Measurements from ENCODE around the gene E2F3.

The E2F3 gene

DNA sequence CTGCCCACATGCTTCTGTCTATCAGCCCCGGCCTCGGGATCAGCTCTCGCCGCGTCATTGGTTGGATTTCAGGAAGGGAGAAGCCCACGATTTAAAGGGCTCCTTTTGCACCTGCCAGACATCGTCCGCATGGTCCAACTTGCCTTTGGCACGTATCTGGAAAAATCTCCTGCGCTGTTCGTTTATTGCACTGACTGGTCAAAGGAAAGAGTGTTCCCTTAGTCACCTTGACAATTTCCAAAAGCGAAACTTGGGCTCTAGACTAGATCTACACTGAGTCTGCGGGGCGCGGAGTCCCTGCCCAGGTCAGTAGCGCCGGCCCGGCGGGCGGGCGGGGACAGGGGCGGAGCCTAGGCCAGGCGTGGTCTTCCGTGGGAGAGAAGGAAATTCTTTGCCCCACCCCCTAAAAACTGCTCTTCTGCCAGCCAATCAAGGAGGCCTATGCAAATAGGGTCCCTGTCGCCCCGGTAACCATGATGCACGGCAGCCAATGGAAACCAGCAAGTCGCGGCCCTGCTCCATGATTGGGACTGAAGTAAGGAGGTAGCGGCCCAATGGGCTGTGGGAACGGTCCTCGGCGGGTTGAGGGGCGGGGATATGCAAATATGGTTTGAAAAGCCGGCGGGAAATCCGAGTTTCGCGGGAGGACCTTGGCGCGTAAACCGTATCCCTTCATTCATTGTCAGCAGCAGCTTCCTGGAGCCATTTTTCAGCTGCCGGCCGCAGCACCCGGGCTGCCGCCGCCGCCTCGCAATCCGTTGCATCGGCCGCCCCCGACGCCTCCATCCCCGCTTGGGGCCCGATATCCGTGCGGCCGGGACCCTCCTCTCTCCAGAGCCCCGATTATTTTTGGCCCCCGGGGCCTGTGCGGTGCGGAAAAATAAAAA lies at the start of gene E2F3:
TSS of gene E2F3 (plus strand) at position 675 of the 887 bp plus-strand sequence. CDS start 354 bp downstream, outside the sequence.
- peak; percentile 100 for DNase-seq

DNA sequence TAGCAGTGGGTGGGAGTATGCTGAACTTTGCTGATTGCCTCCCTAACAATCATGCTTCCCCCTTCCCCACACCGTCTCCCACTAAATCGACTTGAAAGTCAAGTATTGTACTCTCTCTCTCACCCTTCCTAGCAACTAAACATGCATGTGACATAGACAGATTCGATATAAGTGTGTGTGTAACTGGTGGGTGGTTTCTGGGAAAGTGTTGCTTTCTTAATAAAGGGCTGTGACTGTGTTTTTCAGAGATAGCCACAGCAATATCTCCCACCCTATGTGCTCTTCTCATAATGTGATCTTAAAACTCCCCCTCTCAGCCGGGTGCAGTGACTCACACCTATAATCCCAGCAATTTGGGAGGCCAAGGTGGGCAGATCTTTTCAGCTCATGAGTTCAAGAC lies 49.3 kb upstream of the E2F3 start:
- peak; percentile 7 for DNase-seq

DNA sequence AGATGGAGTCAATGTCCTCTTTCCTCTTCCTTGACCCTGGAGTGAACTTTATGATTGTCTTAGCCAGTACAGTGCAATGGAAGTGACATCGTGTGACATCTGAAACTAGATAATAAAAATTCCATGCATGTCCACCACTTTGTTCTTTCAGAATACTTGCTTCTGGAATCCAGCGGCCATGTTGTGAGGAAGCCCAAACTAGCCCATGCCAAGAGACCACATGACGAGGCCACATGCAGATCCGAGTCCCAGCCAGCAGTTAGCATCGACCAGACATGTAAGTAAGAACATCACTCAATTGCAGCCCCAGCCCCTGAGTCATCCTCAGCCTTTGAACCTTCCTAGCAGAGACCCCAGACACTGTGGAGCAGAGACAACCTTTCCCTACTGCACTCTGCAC lies 48.5 kb upstream of the E2F3 start:
- DNase-seq = no peak

DNA sequence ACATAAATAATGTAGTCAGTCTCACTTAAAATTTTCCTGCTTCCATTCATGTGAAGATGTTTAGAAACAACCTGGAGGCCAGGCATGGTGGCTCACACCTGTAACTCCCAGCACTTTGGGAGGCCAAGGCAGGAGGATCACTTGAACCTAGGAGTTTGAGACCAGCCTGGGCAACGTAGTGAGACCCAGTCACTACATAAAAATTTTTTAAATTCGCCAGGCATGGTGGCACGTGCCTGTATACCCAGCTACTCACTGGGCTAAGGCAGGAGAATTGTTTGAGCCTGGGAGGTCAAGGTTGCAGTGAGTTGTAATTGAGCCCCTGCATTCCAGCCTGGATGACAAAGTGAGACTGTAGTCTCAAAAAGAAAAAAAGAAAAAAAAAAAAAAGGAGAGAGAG lies 47.3 kb upstream of the E2F3 start:
- no peak for DNase-seq

DNA sequence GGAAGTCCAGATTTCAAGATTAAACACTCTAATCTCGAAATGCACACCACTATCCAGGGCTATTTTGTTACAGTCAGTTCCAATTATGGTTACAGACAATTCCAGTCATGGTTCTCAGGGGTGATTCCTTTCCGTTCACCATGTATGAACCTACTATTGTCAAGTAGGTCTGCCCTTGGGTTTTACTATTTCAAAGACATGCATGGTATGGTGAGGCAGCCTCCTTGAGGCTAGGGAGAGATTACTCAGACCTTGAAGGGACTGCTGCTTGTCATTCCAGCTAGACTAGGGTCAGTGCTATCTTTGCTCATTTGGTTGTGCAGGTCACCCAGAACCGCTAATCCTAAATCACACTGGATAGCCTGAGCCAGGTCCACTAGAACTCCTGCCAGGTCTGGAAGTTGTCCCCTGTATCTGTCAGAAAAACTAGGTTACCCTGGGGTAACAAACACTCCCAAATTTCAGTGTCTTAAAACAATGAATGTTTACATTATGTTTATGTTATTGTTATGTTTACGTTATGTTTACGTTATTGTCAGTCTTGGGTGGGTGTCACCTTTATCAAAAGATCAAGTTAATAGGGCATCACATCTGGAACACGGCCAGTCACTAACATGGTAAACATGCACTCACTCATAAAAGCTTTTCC lies 41.1 kb upstream of the E2F3 start:
- DNase-seq = no peak

DNA sequence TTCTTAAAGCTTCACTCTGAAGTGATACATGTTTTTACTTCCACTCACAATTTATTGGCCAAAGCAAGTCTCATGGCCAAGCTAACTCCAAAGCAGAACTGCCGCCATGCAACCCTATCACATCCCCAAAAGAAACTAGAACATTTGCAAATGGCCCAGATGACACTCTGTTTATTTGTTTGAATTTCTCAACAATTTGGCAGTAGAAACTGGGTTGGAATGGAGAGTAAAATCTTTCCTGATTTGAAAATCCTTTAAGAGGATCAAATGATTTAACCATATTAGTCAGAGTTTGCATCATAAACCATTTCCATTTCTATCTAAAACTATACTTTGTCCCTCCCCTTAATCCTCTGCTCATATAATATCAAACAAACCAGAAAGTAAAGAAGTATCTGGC lies 39.1 kb upstream of the E2F3 start:
- DNase-seq = no peak

DNA sequence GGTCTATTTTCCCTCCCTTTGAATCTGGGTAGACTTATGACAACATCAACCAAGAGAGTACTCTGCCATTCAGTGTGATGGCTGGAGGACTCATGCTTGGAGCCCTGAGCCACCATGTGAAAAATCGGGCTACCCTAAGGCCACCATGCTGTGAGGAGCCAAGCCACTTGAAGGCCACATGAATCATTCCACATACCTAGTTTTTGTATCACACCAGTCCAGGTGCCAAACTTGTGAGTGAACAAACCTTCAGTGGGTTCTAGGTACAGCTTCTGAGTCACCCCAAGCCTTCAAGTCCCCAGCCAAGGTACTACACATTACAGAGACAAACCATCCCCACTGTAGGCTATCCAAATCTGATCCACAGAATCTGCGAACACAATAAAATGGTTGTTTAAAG lies 37.4 kb upstream of the E2F3 start:
- no peak for DNase-seq

DNA sequence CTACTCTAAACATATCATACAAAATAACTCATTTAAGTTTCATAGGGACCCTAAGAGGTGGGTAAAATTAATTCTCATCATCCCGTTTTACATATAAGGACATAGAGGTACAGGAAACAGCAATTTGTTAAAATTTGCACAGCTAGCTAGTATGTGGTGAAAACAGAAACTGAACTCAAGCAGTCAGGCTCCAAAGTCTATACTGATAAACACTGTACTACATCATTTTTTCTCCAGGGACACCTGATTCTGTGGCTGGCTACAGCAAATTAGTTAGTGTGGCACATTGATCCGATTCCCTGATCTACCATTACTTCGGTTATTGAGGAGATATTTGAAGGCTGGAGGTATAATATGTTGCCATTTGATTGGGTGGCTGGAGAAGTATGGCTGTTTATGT lies 36.2 kb upstream of the E2F3 start:
- DNase-seq = no peak

DNA sequence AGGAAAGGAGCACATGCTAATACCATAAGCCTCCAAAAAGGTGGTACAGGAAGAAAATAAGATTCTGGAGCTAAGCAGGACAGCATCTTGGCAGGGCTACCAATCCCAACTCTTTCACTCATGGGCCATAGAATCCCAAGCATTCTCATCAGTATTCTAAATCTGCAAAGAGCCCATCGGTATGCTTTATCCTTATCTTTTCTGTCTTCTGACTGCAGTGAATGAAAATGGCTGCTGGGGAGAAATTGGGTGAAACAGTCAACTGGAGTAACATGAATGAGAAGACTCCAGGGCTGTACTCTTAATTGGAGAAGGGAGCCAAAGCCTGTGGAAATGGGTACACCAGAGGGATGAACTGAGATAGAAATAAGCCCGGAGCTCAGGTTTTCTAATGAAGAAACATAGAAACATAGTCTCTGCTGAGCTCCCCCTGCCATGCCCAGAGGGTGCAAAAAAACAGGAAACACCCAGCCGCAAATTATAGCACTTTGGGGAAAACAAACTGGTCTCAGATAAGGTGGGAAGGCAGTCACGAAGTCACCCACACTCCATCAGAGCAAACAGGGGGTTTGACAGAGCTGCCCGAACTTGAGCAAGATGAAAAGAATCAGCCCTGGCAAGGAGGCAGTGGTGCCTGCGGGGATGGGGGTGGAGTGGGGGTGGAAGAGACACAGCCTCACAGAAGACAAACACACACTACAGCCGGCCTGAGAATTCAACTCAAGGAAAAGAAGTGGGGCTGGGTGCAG lies 35.4 kb upstream of the E2F3 start:
- peak; percentile 24 for DNase-seq

DNA sequence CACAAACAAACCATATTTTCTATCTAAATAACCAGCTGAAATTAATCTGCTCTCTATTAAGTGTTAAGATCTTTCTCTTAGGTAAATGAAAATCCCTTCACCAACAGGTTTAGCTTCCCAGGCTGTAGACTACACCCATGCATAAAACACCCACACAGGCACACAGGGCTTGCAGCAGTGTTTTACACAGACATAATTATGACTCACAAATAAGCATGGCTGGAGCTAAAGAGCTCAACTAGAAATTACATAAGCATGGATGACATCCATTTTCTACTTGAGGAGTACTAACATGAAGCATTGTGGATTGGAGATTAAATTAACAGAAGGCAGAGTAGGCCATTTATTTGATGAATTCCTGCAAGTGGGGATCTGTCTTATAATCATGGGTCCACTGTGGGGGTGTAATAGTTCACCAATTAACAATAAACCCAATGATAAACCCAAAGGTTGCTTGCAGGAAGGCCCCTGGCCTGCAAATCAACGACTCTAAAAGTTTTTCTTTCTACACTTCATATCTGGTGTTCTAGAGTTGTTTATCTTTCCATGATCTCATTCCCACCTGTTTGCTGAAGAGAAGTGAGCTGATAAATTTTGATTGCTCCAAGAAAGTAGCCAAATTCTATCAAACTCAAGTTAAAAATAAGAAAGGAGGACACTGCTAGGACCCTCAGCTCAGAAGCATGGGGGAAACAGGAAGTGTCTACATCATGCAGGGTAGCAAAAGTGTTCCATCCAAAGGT lies 33.8 kb upstream of the E2F3 start:
- DNase-seq = peak; percentile 25

DNA sequence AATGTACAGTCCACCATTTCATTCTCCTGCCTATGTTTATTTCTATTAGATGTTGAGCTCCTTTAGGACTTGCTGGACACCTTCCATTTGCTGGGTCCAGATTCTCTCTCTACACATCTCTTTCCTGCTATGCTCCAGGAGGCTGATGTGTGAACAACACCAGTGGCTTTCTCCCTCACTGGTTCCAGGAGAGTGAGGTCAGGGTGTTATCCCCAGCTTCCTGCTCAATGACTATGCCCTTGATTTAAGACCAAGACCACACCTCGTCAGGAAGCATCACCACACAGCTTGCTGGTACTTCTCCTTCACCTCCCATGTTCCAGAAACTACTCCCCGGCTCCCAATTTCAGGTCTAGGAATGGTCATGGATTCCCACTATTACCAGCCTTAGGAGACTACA lies 31.3 kb upstream of the E2F3 start:
- DNase-seq = no peak

DNA sequence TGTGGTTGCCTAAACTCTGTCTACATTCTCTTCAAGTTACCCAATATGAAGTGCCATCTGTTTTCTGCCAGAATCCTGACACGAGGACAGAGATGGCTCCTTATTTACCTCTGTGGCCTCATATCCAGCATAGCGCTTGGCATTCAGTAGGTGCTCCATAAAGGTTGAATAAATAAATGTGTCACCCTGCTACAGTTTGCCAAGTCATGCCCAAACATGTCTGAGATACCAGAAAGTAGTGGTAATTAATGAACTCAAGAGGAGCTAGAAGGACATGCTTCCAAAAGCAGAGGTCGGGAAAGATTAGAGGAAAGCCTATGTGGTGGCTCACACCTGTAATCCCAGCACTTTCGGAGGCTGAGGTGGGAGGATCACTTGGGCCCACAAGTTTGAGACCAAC lies 30.9 kb upstream of the E2F3 start:
- DNase-seq = no peak

DNA sequence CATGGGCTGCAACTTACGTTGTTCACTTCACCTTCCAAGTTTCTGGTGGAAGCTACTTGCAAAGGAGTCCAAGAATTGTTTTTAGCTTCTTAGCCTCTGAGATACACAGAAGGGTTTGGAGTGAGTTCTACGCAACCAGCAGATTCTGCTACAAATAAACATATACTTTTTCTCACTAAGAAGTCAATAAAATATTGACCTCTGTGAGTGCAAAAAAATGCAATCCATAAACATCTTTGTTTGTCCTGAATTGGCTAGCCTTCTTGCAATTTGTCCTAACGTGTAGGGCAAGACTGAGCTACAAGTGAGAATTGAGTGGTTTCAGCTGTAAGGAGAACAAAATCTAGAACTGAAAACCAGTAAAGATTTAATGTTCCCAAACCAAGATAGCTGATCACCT lies 26.2 kb upstream of the E2F3 start:
- DNase-seq = no peak

DNA sequence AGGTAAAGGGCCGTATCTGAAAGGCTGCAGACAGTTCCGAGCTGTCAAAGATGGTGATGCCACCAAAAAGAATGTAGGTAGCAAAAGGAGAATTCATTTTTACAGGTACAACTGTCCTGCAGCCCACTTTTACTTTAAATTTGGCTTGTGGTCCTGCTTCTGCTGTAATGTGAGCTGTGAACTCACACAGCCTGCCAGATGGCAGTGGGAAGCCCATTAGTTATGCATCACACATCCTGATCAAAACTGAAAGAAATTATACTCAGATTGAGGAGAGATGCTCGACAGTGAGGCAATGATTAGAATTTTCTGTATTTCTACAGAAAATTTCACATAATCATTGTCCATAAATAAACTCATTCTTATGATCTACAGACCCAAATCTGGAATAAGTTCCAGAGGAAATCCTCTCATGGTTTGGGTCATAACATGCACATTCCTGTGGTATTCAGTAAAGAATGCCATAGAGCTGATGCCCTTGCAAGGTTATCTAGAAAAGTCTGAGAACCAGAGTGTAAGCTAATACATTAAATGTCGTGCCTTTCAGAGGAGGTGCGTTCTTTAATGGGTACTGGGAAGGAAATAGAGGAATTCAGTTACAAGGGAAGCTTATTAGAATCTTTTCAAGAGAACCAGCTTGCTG lies 23.9 kb upstream of the E2F3 start:
- no peak for DNase-seq

DNA sequence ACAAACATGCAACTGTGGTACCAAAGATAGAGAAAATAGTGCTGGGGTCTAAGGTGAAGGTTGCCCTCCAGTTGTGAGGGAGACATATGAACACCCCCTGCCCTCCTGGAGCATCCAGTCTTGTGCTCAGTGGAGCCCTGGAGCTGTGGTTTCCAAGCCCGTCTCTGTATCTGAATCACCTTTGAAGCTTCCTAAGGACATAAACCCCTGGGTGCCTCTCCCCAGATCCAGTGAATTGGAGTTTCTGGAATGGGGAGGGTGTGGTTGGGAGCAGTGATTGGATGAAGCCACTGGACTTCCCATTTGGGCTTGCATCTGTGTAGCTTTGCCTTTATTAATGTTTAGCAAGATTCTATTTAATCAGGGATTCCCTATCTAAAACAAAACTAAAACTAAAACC lies 22.4 kb upstream of the E2F3 start:
- DNase-seq = no peak

DNA sequence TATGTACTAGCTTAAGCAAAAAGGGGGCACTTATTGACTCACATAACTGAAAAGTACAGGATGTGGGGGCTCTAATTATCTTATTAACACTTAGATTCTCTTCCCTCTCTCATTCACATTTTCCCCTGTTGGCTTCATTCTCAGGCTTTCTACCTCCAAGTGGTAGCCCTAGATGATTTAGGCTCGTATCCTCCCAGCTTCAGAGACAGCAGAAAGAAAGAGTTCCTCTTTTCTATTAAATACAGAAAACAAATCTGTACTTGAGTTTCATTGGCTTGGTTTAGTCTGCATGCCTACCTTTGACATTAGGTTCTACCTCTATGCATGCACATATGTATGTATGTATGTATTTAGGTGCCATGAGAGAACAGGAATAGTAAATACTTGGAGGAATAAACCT lies 15.5 kb upstream of the E2F3 start:
- DNase-seq = no peak

DNA sequence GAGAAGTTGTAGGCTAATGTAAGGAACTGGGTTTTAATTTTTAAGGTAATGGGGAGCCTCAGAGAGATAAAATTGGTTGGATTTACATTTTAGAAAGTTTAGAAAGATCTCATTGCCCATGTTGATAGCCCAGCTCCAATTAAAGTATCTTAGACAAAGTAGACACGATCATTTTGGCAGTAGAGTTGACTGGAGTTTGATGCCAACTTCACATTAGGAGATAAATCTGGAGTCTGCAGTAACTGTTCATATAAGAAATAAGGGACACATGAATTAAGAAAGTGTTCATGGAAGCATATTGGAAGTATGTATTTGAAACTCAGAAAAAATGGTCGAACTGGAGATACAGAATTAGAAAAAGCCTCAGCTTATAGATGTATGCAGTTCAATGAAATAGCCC lies 12.6 kb upstream of the E2F3 start:
- DNase-seq = no peak

DNA sequence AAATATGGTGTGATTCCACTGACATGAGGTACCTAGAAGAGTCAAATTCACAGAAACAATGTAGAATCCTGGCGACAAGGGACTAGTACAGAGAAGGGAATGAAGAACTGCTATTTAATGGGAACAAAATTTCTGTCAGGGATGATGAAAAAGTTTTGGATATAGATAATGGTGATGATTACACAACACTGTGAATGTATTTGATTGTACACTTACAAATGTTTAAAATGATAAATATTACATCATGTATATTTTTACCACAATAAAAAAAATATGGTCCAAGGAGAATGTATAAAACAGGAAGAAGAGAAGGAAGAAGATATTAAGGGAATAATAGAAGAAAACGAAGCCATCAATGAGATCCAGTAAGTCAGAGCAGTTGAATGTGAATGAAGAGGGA lies 8.4 kb upstream of the E2F3 start:
- DNase-seq = no peak

DNA sequence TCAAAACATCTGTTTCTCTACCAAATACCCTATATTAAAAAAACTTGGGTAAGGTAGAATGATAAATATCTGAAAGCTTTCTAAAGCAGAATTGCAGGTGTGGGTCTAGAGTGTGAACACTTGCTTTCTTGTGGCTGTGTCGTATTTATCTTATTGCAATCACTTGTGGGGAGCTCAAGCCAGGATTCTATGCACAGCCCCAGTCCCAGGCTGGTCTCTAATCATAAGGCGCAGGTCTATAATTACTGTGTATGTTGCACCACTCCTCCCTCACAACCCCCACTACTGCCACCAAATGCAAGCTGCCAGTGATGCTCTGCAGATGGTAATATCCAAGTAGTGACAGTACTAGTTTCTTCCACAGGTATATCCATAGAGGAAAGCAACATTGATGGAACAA lies 2.2 kb upstream of the E2F3 start:
- DNase-seq = no peak

DNA sequence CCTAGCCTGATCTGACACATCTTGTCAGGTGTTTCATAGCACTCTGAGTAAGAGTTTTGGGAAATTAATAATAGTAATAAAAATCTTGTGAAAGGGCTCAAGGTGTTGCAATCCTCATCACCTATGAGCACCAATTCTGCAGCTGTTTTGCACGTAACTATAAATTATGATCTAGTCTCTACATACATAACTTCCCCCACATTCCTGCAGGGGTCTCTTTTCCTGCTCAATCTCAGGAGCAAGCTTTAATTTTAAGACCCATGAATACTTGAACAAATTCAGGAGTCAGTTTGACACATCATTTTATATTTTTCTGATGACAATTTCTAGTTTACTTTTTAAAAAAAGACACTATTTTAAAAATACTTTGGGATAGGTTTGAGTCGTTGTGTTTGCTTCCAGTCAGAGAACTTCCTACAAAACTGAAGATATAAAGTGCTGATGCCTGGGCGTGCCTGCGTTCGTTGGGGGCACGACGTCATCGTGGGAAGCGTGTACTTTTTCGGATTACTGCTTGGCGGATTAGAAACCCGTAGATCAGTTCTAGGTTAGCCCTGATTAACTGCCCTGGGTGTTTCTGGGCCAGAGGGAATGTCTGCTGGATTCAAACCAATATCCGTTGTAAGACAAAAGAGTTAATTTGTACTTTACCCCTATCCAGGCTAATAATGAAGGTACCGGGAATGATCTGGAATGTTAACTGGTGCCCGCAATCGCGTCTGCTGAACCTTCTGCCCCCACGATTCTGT lies 1.0 kb upstream of the E2F3 start:
- DNase-seq = peak; percentile 44

DNA sequence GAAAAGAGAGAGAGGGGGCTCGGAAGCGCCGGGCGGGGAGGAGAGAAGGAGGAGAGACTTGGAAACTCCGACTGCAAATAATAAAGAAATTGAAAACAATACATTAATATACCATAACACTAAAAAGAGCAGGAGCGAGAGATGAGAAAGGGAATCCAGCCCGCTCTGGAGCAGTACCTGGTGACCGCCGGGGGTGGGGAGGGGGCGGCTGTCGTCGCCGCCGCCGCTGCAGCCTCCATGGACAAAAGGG lies 338 bp downstream of the E2F3 start:
- no peak for DNase-seq

Measured in stimulated activated CD4-positive, alpha-beta T cell treated with anti-CD3 and anti-CD28 coated beads, Interleukin-4, amount 100 ng/mL, for 24 hours (primary cell).